Gastrocnemius medialis (tissue), 4 donors: ENCODE data around the gene SLC10A7. TPM values are rescaled to one million over a fixed set of nuclear protein-coding genes. Genes with fewer than 3 reads are reported as not detected.

ENCODE experiments used
- ATAC-seq, 2 donors: fragments of 150-250 bp; one replicate each; pipeline ENCODE4 v1.9.1; 2016
- DNase-seq, 2 donors: peaks; one replicate each; pipeline ENCODE4 v3.0.0-alpha.2; 2019
- H3K27ac ChIP-seq, 4 donors: fragments of 200-600 bp; sonication (generic); 1 replicate in 1 of 4; 2 replicates in 3 of 4; pipeline ENCODE4 v1.5.1; 2016 to 2018; ENCODE audit warnings: mild to moderate bottlenecking in 2 of 4, moderate library complexity in 1 of 4
- H3K27me3 ChIP-seq, 3 donors: fragments of 200-600 bp; sonication (generic) in 2 of 3; 1 replicate in 1 of 3; 2 replicates in 2 of 3; pipeline versions ENCODE4 v1.5.1 to v1.6.0; 2016 to 2019; ENCODE audit warnings: mild to moderate bottlenecking in 1 of 3, moderate library complexity in 1 of 3
- H3K36me3 ChIP-seq, 2 donors: fragments of 200-600 bp; sonication (generic) in 1 of 2; one replicate each; pipeline ENCODE4 v1.5.1; 2017 to 2018
- H3K4me1 ChIP-seq, 2 donors: fragments of 200-600 bp; sonication (generic) in 1 of 2; one replicate each; pipeline ENCODE4 v1.5.1; 2016 to 2017; ENCODE audit warnings: mild to moderate bottlenecking in 2 of 2
- H3K4me3 ChIP-seq, 4 donors: fragments of 200-600 bp; sonication (generic) in 3 of 4; 1 replicate in 1 of 4; 2 replicates in 3 of 4; pipeline ENCODE4 v1.5.1; 2016 to 2019; ENCODE audit warnings: mild to moderate bottlenecking in 2 of 4
- H3K9me3 ChIP-seq, 3 donors: fragments of 200-600 bp; sonication (generic) in 2 of 3; 1 replicate in 1 of 3; 2 replicates in 2 of 3; pipeline ENCODE4 v1.5.1; 2016 to 2019
- POLR2A ChIP-seq, 2 donors: fragments of 450-650 bp; IDR thresholded peaks; one replicate each; pipeline ENCODE4 v1.6.1; 2017; ENCODE audit warnings: antibody characterized with exemption in 2 of 2, mild to moderate bottlenecking in 2 of 2, moderate library complexity in 2 of 2
- in situ Hi-C, 4 donors: fragments of 200-750 bp; cut with MboI; loops; one replicate each; pipeline versions ENCODE4 v1.15.0 to v1.8.0; 2017; ENCODE audit warnings: low sequenced_read_pairs in 4 of 4
- intact Hi-C: fragments of 100-400 bp; cut with DNase I; formaldehyde crosslinking; loops from one replicate; pipeline ENCODE4 v1.15.1; 2023; ENCODE audit warnings: low total_unique reads
- total RNA-seq, 4 donors: library from RNA; depleted of rRNA; stranded (reverse); fragments of >200 nt; gene quantifications; one replicate each; pipeline versions ENCODE4 v1.1.0 to v1.2.3, GENCODE V29; 2016
- TF ChIP-seq, protein P1 (sequence below), 5 experiments: fragments of 450-650 bp in 3 of 5; fragments of 200-600 bp in 2 of 5; sonication (generic) in 2 of 5; IDR thresholded peaks in 4 of 5; conservative IDR thresholded peaks in 1 of 5; 1 replicate in 4 of 5; 2 replicates in 1 of 5; pipeline ENCODE4 v1.5.1; 2016 to 2019; ENCODE audit warnings: antibody characterized with exemption in 5 of 5, mild to moderate bottlenecking in 3 of 5, moderate library complexity in 3 of 5

The SLC10A7 gene
- total RNA-seq, 4 donors from 2014 or later, result 2.1 to 6.0 (median 2.3) TPM

DNA sequence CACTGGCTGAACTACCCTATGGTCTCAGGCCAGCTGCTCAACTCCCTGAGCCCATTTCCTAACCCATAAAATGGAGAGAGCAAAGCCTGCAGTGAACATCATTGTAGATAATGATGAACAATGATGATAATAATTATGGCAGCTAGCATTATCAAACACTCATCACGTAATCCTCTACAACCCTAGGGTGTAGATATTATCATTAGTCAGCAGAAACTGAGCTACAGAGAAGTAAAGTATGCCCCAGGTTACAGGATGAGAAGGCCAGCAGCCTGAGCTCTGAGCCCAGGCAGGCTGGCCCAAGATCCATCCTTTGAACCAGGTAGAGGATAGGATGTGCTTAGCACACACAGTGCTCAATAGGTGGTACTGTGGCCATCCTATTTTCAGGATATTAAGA lies 264.2 kb downstream of the SLC10A7 start:
- TF ChIP-seq POLR2A (IDR thresholded peaks at IDR 0.05), result no peak
- TF ChIP-seq, protein P1, sequence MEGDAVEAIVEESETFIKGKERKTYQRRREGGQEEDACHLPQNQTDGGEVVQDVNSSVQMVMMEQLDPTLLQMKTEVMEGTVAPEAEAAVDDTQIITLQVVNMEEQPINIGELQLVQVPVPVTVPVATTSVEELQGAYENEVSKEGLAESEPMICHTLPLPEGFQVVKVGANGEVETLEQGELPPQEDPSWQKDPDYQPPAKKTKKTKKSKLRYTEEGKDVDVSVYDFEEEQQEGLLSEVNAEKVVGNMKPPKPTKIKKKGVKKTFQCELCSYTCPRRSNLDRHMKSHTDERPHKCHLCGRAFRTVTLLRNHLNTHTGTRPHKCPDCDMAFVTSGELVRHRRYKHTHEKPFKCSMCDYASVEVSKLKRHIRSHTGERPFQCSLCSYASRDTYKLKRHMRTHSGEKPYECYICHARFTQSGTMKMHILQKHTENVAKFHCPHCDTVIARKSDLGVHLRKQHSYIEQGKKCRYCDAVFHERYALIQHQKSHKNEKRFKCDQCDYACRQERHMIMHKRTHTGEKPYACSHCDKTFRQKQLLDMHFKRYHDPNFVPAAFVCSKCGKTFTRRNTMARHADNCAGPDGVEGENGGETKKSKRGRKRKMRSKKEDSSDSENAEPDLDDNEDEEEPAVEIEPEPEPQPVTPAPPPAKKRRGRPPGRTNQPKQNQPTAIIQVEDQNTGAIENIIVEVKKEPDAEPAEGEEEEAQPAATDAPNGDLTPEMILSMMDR (IDR thresholded peaks at IDR 0.05 in 4 of 5, conservative IDR thresholded peaks at IDR 0.05 in 1 of 5), result no peak
- ATAC-seq (no peak), DNase-seq (no peak)
- no peaks in the 10 kb centered on the region for H3K27me3 ChIP-seq
- in situ Hi-C loops, result no loop called here
- no peaks in the 10 kb centered on the region for H3K9me3 ChIP-seq
- H3K4me3 ChIP-seq, result no peak overlapping the region
- intact Hi-C loops, result no loop called here
- H3K4me1 ChIP-seq, result no peaks in the 10 kb centered on the region
- H3K36me3 ChIP-seq, result no peaks in the 10 kb centered on the region
- no peak overlapping the region for H3K27ac ChIP-seq

DNA sequence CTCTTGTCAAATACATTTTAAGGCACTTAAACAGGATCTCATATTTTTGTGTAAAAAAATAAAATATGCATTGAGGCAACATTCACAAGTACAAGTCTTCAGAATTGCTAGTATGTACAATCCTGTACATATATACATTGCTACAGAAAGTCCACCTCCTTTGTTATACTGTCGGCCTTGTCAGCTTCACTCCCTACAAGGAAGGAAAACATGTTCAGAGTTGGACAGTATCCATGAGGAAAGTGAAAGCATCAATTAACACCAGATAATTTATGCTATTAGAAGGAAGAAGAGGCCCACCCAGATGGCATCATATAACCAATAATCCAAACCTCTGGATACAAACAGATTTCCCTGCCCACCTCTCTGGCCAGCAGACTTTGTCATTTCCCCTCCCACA lies 265.4 kb downstream of the SLC10A7 start:
- ATAC-seq (no peak), DNase-seq (no peak)
- in situ Hi-C loops (no loop called here), intact Hi-C loops (no loop called here)
- Histone ChIP-seq H3K9me3 (no peaks in the 10 kb centered on the region), H3K36me3 (no peaks in the 10 kb centered on the region), H3K4me3 (no peak overlapping the region), H3K27me3 (no peaks in the 10 kb centered on the region), H3K27ac (no peak overlapping the region), H3K4me1 (no peaks in the 10 kb centered on the region)
- TF ChIP-seq, protein P1 (IDR thresholded peaks at IDR 0.05 in 4 of 5, conservative IDR thresholded peaks at IDR 0.05 in 1 of 5), result no peak
- TF ChIP-seq POLR2A (IDR thresholded peaks at IDR 0.05), result no peak

DNA sequence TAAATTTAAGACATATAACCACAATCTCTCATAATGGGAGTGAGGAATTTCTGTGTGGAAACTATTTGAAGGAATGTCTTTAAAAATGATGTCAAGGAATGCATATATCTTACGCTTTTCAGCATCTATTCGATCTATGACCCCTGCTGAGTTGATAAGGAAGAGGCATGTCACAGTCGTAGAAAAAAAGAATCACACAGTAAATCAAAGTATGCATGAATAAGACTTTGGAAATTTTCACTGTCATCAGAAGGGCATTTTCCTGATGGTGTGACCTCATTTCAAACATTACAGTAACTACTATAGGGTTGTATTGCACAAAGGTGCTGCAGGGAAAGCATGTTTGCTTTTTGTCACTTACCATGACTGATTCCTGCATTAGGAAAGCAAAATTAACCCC lies 265.9 kb downstream of the SLC10A7 start:
- TF ChIP-seq, protein P1 (IDR thresholded peaks at IDR 0.05 in 4 of 5, conservative IDR thresholded peaks at IDR 0.05 in 1 of 5), result no peak
- no peak for TF ChIP-seq POLR2A (IDR thresholded peaks at IDR 0.05)
- intact Hi-C loops, result no loop called here
- no peaks in the 10 kb centered on the region for H3K36me3 ChIP-seq
- ATAC-seq (no peak), DNase-seq (no peak)
- H3K9me3 ChIP-seq, result no peaks in the 10 kb centered on the region
- in situ Hi-C loops, result no loop called here
- H3K4me1 ChIP-seq, result no peaks in the 10 kb centered on the region
- H3K4me3 ChIP-seq, result no peak overlapping the region
- H3K27ac ChIP-seq, result no peak overlapping the region
- H3K27me3 ChIP-seq, result no peaks in the 10 kb centered on the region

DNA sequence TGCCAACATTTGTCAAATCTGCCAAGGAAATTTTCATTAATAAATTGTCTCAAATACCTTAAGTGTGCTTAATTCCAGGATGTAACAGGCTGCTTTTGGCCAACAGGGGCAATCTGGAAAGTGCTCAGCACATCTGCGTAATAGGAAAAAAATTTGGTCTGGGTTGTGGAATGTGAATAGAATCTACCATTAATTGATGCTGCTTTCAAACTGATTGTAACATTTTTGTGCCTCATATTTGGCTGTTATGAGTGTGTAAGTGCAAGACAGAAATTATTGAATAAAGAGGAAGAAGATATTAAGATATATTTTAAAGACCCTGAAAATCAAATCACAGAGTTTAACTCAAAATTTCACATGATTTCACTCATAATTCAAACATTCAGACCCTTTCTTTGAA lies 266.3 kb downstream of the SLC10A7 start:
- no peak overlapping the region for H3K4me3 ChIP-seq
- intact Hi-C loops (no loop called here), in situ Hi-C loops (no loop called here)
- no peaks in the 10 kb centered on the region for H3K27me3 ChIP-seq
- DNase-seq (no peak), ATAC-seq (no peak)
- H3K9me3 ChIP-seq, result no peaks in the 10 kb centered on the region
- TF ChIP-seq POLR2A (IDR thresholded peaks at IDR 0.05), result no peak
- TF ChIP-seq, protein P1 (IDR thresholded peaks at IDR 0.05 in 4 of 5, conservative IDR thresholded peaks at IDR 0.05 in 1 of 5), result no peak
- H3K27ac ChIP-seq, result no peak overlapping the region
- H3K36me3 ChIP-seq, result no peaks in the 10 kb centered on the region
- no peaks in the 10 kb centered on the region for H3K4me1 ChIP-seq

DNA sequence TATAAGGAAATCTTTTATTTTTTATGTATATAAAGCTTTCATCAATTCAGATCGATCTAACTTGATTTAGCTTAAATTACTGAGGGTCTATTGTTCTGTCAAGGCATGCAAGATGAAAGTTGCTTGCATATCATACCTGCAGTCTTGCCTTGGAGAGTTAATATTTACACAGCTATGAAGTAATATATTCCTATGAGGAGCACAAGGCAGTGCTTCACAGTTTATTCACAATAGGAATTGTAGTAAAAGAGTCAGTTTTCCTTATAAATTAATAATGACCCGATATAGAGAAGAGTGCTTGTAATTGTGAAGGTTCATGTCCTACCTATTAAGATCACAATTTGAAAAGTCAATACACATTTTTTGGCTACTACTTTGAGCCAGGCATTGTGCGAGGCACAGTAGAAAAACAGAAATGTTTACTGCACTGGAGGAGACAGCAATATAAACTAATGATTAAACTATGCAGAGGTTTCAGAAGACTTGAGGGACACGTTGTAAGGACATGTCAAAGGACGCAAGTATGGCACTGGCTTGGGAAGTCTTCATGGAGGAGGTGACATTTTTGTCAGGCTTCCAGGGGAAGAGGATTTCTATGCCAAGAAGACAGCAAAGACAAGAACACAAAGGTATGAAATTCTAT lies 268.6 kb downstream of the SLC10A7 start:
- in situ Hi-C loops, result no loop called here
- H3K36me3 ChIP-seq, result no peaks in the 10 kb centered on the region
- intact Hi-C loops, result no loop called here

More for the DNA sequence above, 268.6 kb downstream of the SLC10A7 start:
- H3K9me3 ChIP-seq, result no peaks in the 10 kb centered on the region
- no peak overlapping the region for H3K27ac ChIP-seq
- H3K4me1 ChIP-seq, result no peaks in the 10 kb centered on the region
- ATAC-seq (no peak), DNase-seq (no peak)
- no peaks in the 10 kb centered on the region for H3K27me3 ChIP-seq
- H3K4me3 ChIP-seq, result no peak overlapping the region
- no peak for TF ChIP-seq POLR2A (IDR thresholded peaks at IDR 0.05)
- TF ChIP-seq, protein P1 (IDR thresholded peaks at IDR 0.05 in 4 of 5, conservative IDR thresholded peaks at IDR 0.05 in 1 of 5), result no peak
